ENCODE measurements around the gene SCYGR5. TPM values are rescaled to one million over a fixed set of nuclear protein-coding genes. Genes with fewer than 3 reads are reported as not detected.
"Not testable (repeated sequence)": the region's sequence is repeated elsewhere in the genome, so short reads cannot be mapped to it uniquely, and the experiment has no call there.

SCYGR5 gene
- not detected for polyA plus RNA-seq (2013, experiment 1 of 2)
- not detected for polyA plus RNA-seq (2013, experiment 2 of 2)

GRCh38 chr2:227666631-227667170 lies at the start of gene SCYGR5:
SCYGR5 (plus strand) TSS chr2:227666804; CDS start chr2:227666804, 0 bp downstream.
- not testable (repeated sequence) for H3K4me3 ChIP-seq (ENCODE audit: low read length); H3K27me3 ChIP-seq (ENCODE audit: insufficient read depth, low read length); H3K9ac ChIP-seq (ENCODE audit: low read depth, low read length); H3K36me3 ChIP-seq (ENCODE audit: insufficient read depth, low read length); H3K27ac ChIP-seq (ENCODE audit: low read depth, low read length); H3K9me3 ChIP-seq (ENCODE audit: insufficient read depth, low read depth, low read length); H3K4me1 ChIP-seq (ENCODE audit: insufficient read depth, low read length)
- 94% methylated on average over 10 of the region's 13 CpGs for WGBS

- Histone ChIP-seq H3K27ac (ENCODE audit: low read depth, low read length) (no peak within 1 kb of the TSS), H3K27me3 (ENCODE audit: insufficient read depth, low read length) (no peaks in the 10 kb centered on the region), H3K9me3 (ENCODE audit: insufficient read depth, low read depth, low read length) (0 out of 2 replicates have a peak, but pooled peaks cover 1% of the 10 kb centered on the region), H3K4me3 (ENCODE audit: low read length) (no peak within 1 kb of the TSS), H3K9ac (ENCODE audit: low read depth, low read length) (no peak within 1 kb of the TSS), H3K36me3 (ENCODE audit: insufficient read depth, low read length) (no peaks in the 10 kb centered on the region), H3K4me1 (ENCODE audit: insufficient read depth, low read length) (peaks cover 10% of the 10 kb centered on the region; the same call in 1 of the 2 replicates)
- 92% methylated on average over 17 of the region's 20 CpGs for WGBS
These were observed 49.0 kb upstream of the SCYGR5 start, which contains the start of gene SCYGR4 for GRCh38 chr2:227617316-227618230. SCYGR4 (plus strand) TSS chr2:227617498; CDS start chr2:227617498, 0 bp downstream.

DNA sequence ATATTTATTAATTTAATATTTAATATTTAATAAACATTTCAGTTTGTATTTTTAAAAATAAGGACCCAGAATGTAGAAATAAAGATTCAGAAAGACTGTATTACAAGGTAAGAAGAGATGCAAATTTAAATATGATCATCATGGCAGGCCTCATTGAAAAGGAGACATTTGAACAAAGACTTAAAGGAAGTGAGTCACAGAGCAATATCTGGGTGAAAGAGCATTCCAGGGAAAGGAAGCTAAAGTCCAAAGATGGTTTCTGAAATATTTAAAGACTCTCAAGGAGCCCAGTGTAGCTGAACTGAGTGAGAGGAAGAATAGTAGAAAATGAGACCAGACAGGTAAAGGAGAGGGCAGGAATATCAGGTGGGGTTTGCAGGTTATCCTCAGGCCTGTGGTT lies 43.4 kb upstream of the SCYGR5 start:
- no peak overlapping the region for H3K27ac ChIP-seq (ENCODE audit: low read depth, low read length)
- H3K9ac ChIP-seq (ENCODE audit: low read depth, low read length), result no peak overlapping the region
- H3K27me3 ChIP-seq (ENCODE audit: insufficient read depth, low read length), result no peaks in the 10 kb centered on the region
- 0 out of 2 replicates have a peak, but pooled peaks cover 4% of the 10 kb centered on the region for H3K9me3 ChIP-seq (ENCODE audit: insufficient read depth, low read depth, low read length)
- no peaks in the 10 kb centered on the region for H3K36me3 ChIP-seq (ENCODE audit: insufficient read depth, low read length)
- no peaks in the 10 kb centered on the region for H3K4me1 ChIP-seq (ENCODE audit: insufficient read depth, low read length)
- no peak overlapping the region for H3K4me3 ChIP-seq (ENCODE audit: low read length)

DNA sequence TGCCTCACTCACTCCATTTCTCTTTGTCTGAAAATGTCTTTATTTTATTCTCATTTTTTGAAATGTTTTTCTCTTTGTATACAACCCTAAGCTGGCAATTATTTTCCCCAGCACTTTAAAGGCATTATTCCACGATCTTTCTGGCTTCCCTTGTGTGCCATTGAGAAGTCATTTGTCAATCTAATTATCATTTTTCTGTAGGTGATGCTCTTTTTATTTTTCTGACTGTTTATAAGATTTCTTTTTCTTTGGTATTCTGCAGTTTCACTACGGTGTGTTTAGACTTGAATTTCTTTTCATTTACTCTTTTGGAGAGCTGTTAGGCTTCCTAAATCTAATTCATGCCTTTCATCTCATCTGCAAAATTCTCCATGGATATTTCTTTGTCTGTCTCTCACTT lies 41.2 kb upstream of the SCYGR5 start:
- H3K9me3 ChIP-seq (ENCODE audit: insufficient read depth, low read depth, low read length), result 0 out of 2 replicates have a peak, but pooled peaks cover 4% of the 10 kb centered on the region
- no peak overlapping the region for H3K9ac ChIP-seq (ENCODE audit: low read depth, low read length)
- no peaks in the 10 kb centered on the region for H3K27me3 ChIP-seq (ENCODE audit: insufficient read depth, low read length)
- H3K36me3 ChIP-seq (ENCODE audit: insufficient read depth, low read length), result no peaks in the 10 kb centered on the region
- H3K4me3 ChIP-seq (ENCODE audit: low read length), result no peak overlapping the region
- H3K4me1 ChIP-seq (ENCODE audit: insufficient read depth, low read length), result no peaks in the 10 kb centered on the region
- H3K27ac ChIP-seq (ENCODE audit: low read depth, low read length), result no peak overlapping the region
- WGBS, result no CpG with 5 or more reads among the region's 2 CpGs

GRCh38 chr2:227626580-227627151 lies 39.9 kb upstream of the SCYGR5 start:
- 91% methylated on average over 10 of the region's 10 CpGs for WGBS
- Histone ChIP-seq H3K27ac (ENCODE audit: low read depth, low read length) (no peak overlapping the region), H3K36me3 (ENCODE audit: insufficient read depth, low read length) (no peaks in the 10 kb centered on the region), H3K4me3 (ENCODE audit: low read length) (no peak overlapping the region), H3K9ac (ENCODE audit: low read depth, low read length) (no peak overlapping the region), H3K4me1 (ENCODE audit: insufficient read depth, low read length) (no peaks in the 10 kb centered on the region), H3K27me3 (ENCODE audit: insufficient read depth, low read length) (no peaks in the 10 kb centered on the region), H3K9me3 (ENCODE audit: insufficient read depth, low read depth, low read length) (0 out of 2 replicates have a peak, but pooled peaks cover 4% of the 10 kb centered on the region)

DNA sequence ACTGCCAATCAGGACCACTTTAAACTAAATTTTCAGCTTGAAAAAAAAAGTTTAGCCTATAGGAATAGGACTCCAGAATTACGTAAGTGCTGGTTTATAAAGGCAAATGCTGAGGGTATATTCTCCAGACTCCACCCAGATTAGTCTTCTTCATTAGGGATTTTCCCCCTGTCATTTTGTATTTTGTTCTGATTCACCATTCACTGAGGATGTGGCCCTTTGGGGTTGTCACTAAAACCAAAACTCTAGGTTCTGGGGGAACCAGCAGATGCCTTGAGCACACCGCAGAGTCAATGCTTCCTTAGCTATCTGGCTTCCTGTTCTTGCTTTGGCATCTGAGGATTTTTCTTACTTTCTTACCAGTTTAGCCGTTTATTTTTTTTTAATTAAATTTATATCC lies 38.8 kb upstream of the SCYGR5 start:
- WGBS, result 70% methylated on average over 3 of the region's 3 CpGs
- Histone ChIP-seq H3K9me3 (ENCODE audit: insufficient read depth, low read depth, low read length) (0 out of 2 replicates have a peak, but pooled peaks cover under 1% of the 10 kb centered on the region), H3K4me1 (ENCODE audit: insufficient read depth, low read length) (no peaks in the 10 kb centered on the region), H3K36me3 (ENCODE audit: insufficient read depth, low read length) (no peaks in the 10 kb centered on the region), H3K4me3 (ENCODE audit: low read length) (no peak overlapping the region), H3K27ac (ENCODE audit: low read depth, low read length) (no peak overlapping the region), H3K9ac (ENCODE audit: low read depth, low read length) (no peak overlapping the region), H3K27me3 (ENCODE audit: insufficient read depth, low read length) (no peaks in the 10 kb centered on the region)

- H3K4me3 ChIP-seq (ENCODE audit: low read length), result no peak overlapping the region
- no peaks in the 10 kb centered on the region for H3K4me1 ChIP-seq (ENCODE audit: insufficient read depth, low read length)
- no peak overlapping the region for H3K9ac ChIP-seq (ENCODE audit: low read depth, low read length)
- no peaks in the 10 kb centered on the region for H3K36me3 ChIP-seq (ENCODE audit: insufficient read depth, low read length)
- no peaks in the 10 kb centered on the region for H3K9me3 ChIP-seq (ENCODE audit: insufficient read depth, low read depth, low read length)
- no peaks in the 10 kb centered on the region for H3K27me3 ChIP-seq (ENCODE audit: insufficient read depth, low read length)
- H3K27ac ChIP-seq (ENCODE audit: low read depth, low read length), result no peak overlapping the region
- WGBS, result 86% methylated on average over 7 of the region's 7 CpGs
These were observed 37.2 kb upstream of the SCYGR5 start for GRCh38 chr2:227629435-227629834.

DNA sequence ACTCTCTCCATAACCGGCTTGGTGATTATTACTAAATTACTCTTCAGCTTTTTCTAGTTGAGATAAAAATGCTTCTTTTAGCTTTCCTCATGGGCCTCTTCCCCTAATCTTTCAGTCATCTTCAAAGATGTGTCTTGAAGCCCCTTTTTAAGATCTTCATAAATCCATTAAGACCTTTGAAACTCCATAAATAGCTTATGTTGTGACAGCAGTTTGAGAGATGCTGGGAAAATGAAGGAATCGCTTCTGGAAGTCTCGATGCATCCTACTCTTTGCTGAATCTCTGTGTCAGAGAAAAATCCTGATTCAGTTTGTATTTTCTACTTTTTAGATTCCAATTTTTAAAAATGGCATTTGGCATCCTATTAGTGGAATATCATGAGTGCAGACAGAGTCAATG lies 36.3 kb upstream of the SCYGR5 start:
- Histone ChIP-seq H3K9me3 (ENCODE audit: insufficient read depth, low read depth, low read length) (no peaks in the 10 kb centered on the region), H3K4me1 (ENCODE audit: insufficient read depth, low read length) (no peaks in the 10 kb centered on the region), H3K27me3 (ENCODE audit: insufficient read depth, low read length) (no peaks in the 10 kb centered on the region), H3K9ac (ENCODE audit: low read depth, low read length) (no peak overlapping the region), H3K4me3 (ENCODE audit: low read length) (no peak overlapping the region), H3K36me3 (ENCODE audit: insufficient read depth, low read length) (no peaks in the 10 kb centered on the region), H3K27ac (ENCODE audit: low read depth, low read length) (no peak overlapping the region)
- 97% methylated on average over 3 of the region's 3 CpGs for WGBS

- no peaks in the 10 kb centered on the region for H3K36me3 ChIP-seq (ENCODE audit: insufficient read depth, low read length)
- H3K4me1 ChIP-seq (ENCODE audit: insufficient read depth, low read length), result no peaks in the 10 kb centered on the region
- 91% methylated on average over 5 of the region's 6 CpGs for WGBS
- no peak overlapping the region for H3K9ac ChIP-seq (ENCODE audit: low read depth, low read length)
- H3K27ac ChIP-seq (ENCODE audit: low read depth, low read length), result no peak overlapping the region
- H3K27me3 ChIP-seq (ENCODE audit: insufficient read depth, low read length), result no peaks in the 10 kb centered on the region
- no peak overlapping the region for H3K4me3 ChIP-seq (ENCODE audit: low read length)
- H3K9me3 ChIP-seq (ENCODE audit: insufficient read depth, low read depth, low read length), result no peaks in the 10 kb centered on the region
These were observed 33.8 kb upstream of the SCYGR5 start for GRCh38 chr2:227632827-227633226.

GRCh38 chr2:227634201-227634600 lies 32.4 kb upstream of the SCYGR5 start:
- no peak overlapping the region for H3K27ac ChIP-seq (ENCODE audit: low read depth, low read length)
- no peak overlapping the region for H3K4me3 ChIP-seq (ENCODE audit: low read length)
- no peaks in the 10 kb centered on the region for H3K9me3 ChIP-seq (ENCODE audit: insufficient read depth, low read depth, low read length)
- WGBS, result 93% methylated on average over 3 of the region's 3 CpGs
- H3K36me3 ChIP-seq (ENCODE audit: insufficient read depth, low read length), result no peaks in the 10 kb centered on the region
- H3K27me3 ChIP-seq (ENCODE audit: insufficient read depth, low read length), result no peaks in the 10 kb centered on the region
- H3K9ac ChIP-seq (ENCODE audit: low read depth, low read length), result no peak overlapping the region
- no peaks in the 10 kb centered on the region for H3K4me1 ChIP-seq (ENCODE audit: insufficient read depth, low read length)

GRCh38 chr2:227642656-227643055 lies 23.9 kb upstream of the SCYGR5 start:
- Histone ChIP-seq H3K27ac (ENCODE audit: low read depth, low read length) (no peak overlapping the region), H3K9ac (ENCODE audit: low read depth, low read length) (no peak overlapping the region), H3K9me3 (ENCODE audit: insufficient read depth, low read depth, low read length) (no peaks in the 10 kb centered on the region), H3K4me3 (ENCODE audit: low read length) (no peak overlapping the region), H3K4me1 (ENCODE audit: insufficient read depth, low read length) (0 out of 2 replicates have a peak, but pooled peaks cover 5% of the 10 kb centered on the region), H3K27me3 (ENCODE audit: insufficient read depth, low read length) (no peaks in the 10 kb centered on the region), H3K36me3 (ENCODE audit: insufficient read depth, low read length) (no peaks in the 10 kb centered on the region)
- 46% methylated on average over 2 of the region's 2 CpGs for WGBS
